Right ventricle myocardium superior (tissue), 1 donor: ENCODE data around the gene PTPN23. TPM values are rescaled to one million over a fixed set of nuclear protein-coding genes. Genes with fewer than 3 reads are reported as not detected.
A peak's percentile ranks its signal among the peaks of the same experiment; 100 is the strongest.

ENCODE experiments used
- ATAC-seq: fragments of 200-7000 bp; cut with Tn5 transposase; one replicate; pipeline ENCODE4 v1.9.1; 2020; ENCODE audit warnings: mild to moderate bottlenecking; ENCODE audit not compliant: poor library complexity
- DNase-seq: peaks from one replicate; pipeline ENCODE4 v3.0.0-alpha.2; 2020
- intact Hi-C: fragments of 100-400 bp; cut with DNase I; formaldehyde crosslinking; loops from one replicate; pipeline ENCODE4 v1.11.2; 2022
- total RNA-seq: library from RNA; stranded (reverse); fragmentation: NEBNext Ultra II Directional; extraction: Animal tissue kit (Norgen Biotek cat#: 25700); gene quantifications from one replicate; pipeline ENCODE4 v1.2.1, GENCODE V29; 2021
- donor health status: DM: no; HTN: yes; CAD: no; lungs with severe emphysema.

PTPN23 gene
- total RNA-seq, 1 donor from 2014 or later, result 19.0 TPM

- ATAC-seq (no peak), DNase-seq (no peak)
- intact Hi-C loops, result no loop called here
Measured at GRCh38 chr3:47398228-47398627, 17.4 kb downstream of the PTPN23 start.

GRCh38 chr3:47399016-47399415, 18.2 kb downstream of the PTPN23 start:
- DNase-seq, result no peak
- intact Hi-C loops, result no loop called here
- ATAC-seq, result no peak

GRCh38 chr3:47399531-47400270, 18.9 kb downstream of the PTPN23 start:
- ATAC-seq, result no peak
- DNase-seq, result no peak
- intact Hi-C loops, result no loop called here

- ATAC-seq, result no peak
- intact Hi-C loops, result no loop called here
- DNase-seq, result peak; percentile 46
Measured at GRCh38 chr3:47404431-47404876, 23.6 kb downstream of the PTPN23 start.

GRCh38 chr3:47404955-47405790, 24.4 kb downstream of the PTPN23 start:
- ATAC-seq (peak; percentile 67), DNase-seq (peak; percentile 79)
- intact Hi-C loops, result no loop called here

- intact Hi-C loops, result no loop called here
- ATAC-seq, result peak; percentile 2
- DNase-seq, result peak; percentile 42
Measured at GRCh38 chr3:47405820-47406761, 25.3 kb downstream of the PTPN23 start.

- DNase-seq, result peak; percentile 38
- ATAC-seq, result no peak
- intact Hi-C loops, result no loop called here
Measured at GRCh38 chr3:47406762-47407149, 25.9 kb downstream of the PTPN23 start.

- ATAC-seq (no peak), DNase-seq (no peak)
- intact Hi-C loops, result no loop called here
Measured at GRCh38 chr3:47407237-47407636, 26.4 kb downstream of the PTPN23 start.

- DNase-seq, result no peak
- intact Hi-C loops, result no loop called here
- no peak for ATAC-seq
Measured at GRCh38 chr3:47407896-47408838, 27.3 kb downstream of the PTPN23 start.

- DNase-seq (no peak), ATAC-seq (no peak)
- intact Hi-C loops, result no loop called here
Measured at GRCh38 chr3:47408839-47409229, 28.0 kb downstream of the PTPN23 start.

- no peak for ATAC-seq
- no peak for DNase-seq
- intact Hi-C loops, result no loop called here
Measured at GRCh38 chr3:47409284-47409683, 28.5 kb downstream of the PTPN23 start.

GRCh38 chr3:47409688-47410416, 29.0 kb downstream of the PTPN23 start:
- ATAC-seq (no peak), DNase-seq (peak; percentile 36)
- intact Hi-C loops, result no loop called here

- intact Hi-C loops, result no loop called here
- no peak for DNase-seq
- ATAC-seq, result no peak
Measured at GRCh38 chr3:47410417-47410720, 29.5 kb downstream of the PTPN23 start.

GRCh38 chr3:47410801-47411646, 30.2 kb downstream of the PTPN23 start:
- DNase-seq (no peak), ATAC-seq (no peak)
- intact Hi-C loops, result no loop called here

- DNase-seq (no peak), ATAC-seq (no peak)
- intact Hi-C loops, result no loop called here
Measured at GRCh38 chr3:47411696-47412452, 31.1 kb downstream of the PTPN23 start.

GRCh38 chr3:47412453-47412756, 31.6 kb downstream of the PTPN23 start:
- ATAC-seq, result no peak
- intact Hi-C loops, result no loop called here

More at GRCh38 chr3:47412453-47412756, 31.6 kb downstream of the PTPN23 start:
- no peak for DNase-seq
